Gastrocnemius medialis (tissue), 4 donors: ENCODE data around the gene PPARA. TPM values are rescaled to one million over a fixed set of nuclear protein-coding genes. Genes with fewer than 3 reads are reported as not detected.

ENCODE experiments used
- ATAC-seq, 2 donors: fragments of 150-250 bp; one replicate each; pipeline ENCODE4 v1.9.1; 2016
- DNase-seq, 2 donors: peaks; one replicate each; pipeline ENCODE4 v3.0.0-alpha.2; 2019
- H3K27ac ChIP-seq, 4 donors: fragments of 200-600 bp; sonication (generic); 1 replicate in 1 of 4; 2 replicates in 3 of 4; pipeline ENCODE4 v1.5.1; 2016 to 2018; ENCODE audit warnings: mild to moderate bottlenecking in 2 of 4, moderate library complexity in 1 of 4
- H3K27me3 ChIP-seq, 3 donors: fragments of 200-600 bp; sonication (generic) in 2 of 3; 1 replicate in 1 of 3; 2 replicates in 2 of 3; pipeline versions ENCODE4 v1.5.1 to v1.6.0; 2016 to 2019; ENCODE audit warnings: mild to moderate bottlenecking in 1 of 3, moderate library complexity in 1 of 3
- H3K36me3 ChIP-seq, 2 donors: fragments of 200-600 bp; sonication (generic) in 1 of 2; one replicate each; pipeline ENCODE4 v1.5.1; 2017 to 2018
- H3K4me1 ChIP-seq, 2 donors: fragments of 200-600 bp; sonication (generic) in 1 of 2; one replicate each; pipeline ENCODE4 v1.5.1; 2016 to 2017; ENCODE audit warnings: mild to moderate bottlenecking in 2 of 2
- H3K4me3 ChIP-seq, 4 donors: fragments of 200-600 bp; sonication (generic) in 3 of 4; 1 replicate in 1 of 4; 2 replicates in 3 of 4; pipeline ENCODE4 v1.5.1; 2016 to 2019; ENCODE audit warnings: mild to moderate bottlenecking in 2 of 4
- H3K9me3 ChIP-seq, 3 donors: fragments of 200-600 bp; sonication (generic) in 2 of 3; 1 replicate in 1 of 3; 2 replicates in 2 of 3; pipeline ENCODE4 v1.5.1; 2016 to 2019
- CTCF ChIP-seq, 5 experiments: fragments of 450-650 bp in 3 of 5; fragments of 200-600 bp in 2 of 5; sonication (generic) in 2 of 5; IDR thresholded peaks in 4 of 5; conservative IDR thresholded peaks in 1 of 5; 1 replicate in 4 of 5; 2 replicates in 1 of 5; pipeline ENCODE4 v1.5.1; 2016 to 2019; ENCODE audit warnings: antibody characterized with exemption in 5 of 5, mild to moderate bottlenecking in 3 of 5, moderate library complexity in 3 of 5
- POLR2A ChIP-seq, 2 donors: fragments of 450-650 bp; IDR thresholded peaks; one replicate each; pipeline ENCODE4 v1.6.1; 2017; ENCODE audit warnings: antibody characterized with exemption in 2 of 2, mild to moderate bottlenecking in 2 of 2, moderate library complexity in 2 of 2
- in situ Hi-C, 4 donors: fragments of 200-750 bp; cut with MboI; loops; one replicate each; pipeline versions ENCODE4 v1.15.0 to v1.8.0; 2017; ENCODE audit warnings: low sequenced_read_pairs in 4 of 4
- intact Hi-C: fragments of 100-400 bp; cut with DNase I; formaldehyde crosslinking; loops from one replicate; pipeline ENCODE4 v1.15.1; 2023; ENCODE audit warnings: low total_unique reads
- total RNA-seq, 4 donors: library from RNA; depleted of rRNA; stranded (reverse); fragments of >200 nt; gene quantifications; one replicate each; pipeline versions ENCODE4 v1.1.0 to v1.2.3, GENCODE V29; 2016

The PPARA gene
- total RNA-seq, 4 donors from 2014 or later: 29.6 to 74.8 (median 57.9) TPM

- DNase-seq (peak; percentile 30 to 42), ATAC-seq (peak; percentile 73 to 82)
- H3K9me3 ChIP-seq: no peaks in the 10 kb centered on the region
- H3K4me3 ChIP-seq: no peak overlapping the region
- no peaks in the 10 kb centered on the region for H3K27me3 ChIP-seq
- intact Hi-C loops (no loop called here), in situ Hi-C loops (no loop called here)
- H3K4me1 ChIP-seq: peaks cover 16 to 17% of the 10 kb centered on the region in 2 donors
- TF ChIP-seq CTCF (IDR thresholded peaks at IDR 0.05 in 4 of 5, conservative IDR thresholded peaks at IDR 0.05 in 1 of 5) (no peak), POLR2A (IDR thresholded peaks at IDR 0.05) (no peak)
- peaks cover 0 to 73% of the 10 kb centered on the region in 2 donors for H3K36me3 ChIP-seq
- H3K27ac ChIP-seq: peak overlapping the region in 3 of 4 donors; percentile 77 to 83 (median 78)
Measured at GRCh38 chr22:46280999-46281623, 130.8 kb downstream of the PPARA start.

- no peaks in the 10 kb centered on the region for H3K9me3 ChIP-seq
- H3K27ac ChIP-seq: no peak overlapping the region
- TF ChIP-seq CTCF (IDR thresholded peaks at IDR 0.05 in 4 of 5, conservative IDR thresholded peaks at IDR 0.05 in 1 of 5): no peak
- TF ChIP-seq POLR2A (IDR thresholded peaks at IDR 0.05): no peak
- ATAC-seq: no peak
- in situ Hi-C loops (no loop called here), intact Hi-C loops (no loop called here)
- H3K27me3 ChIP-seq: no peaks in the 10 kb centered on the region
- peaks cover 16 to 17% of the 10 kb centered on the region in 2 donors for H3K4me1 ChIP-seq
- H3K4me3 ChIP-seq: no peak overlapping the region
- no peak for DNase-seq
- peaks cover 0 to 77% of the 10 kb centered on the region in 2 donors for H3K36me3 ChIP-seq
Measured at GRCh38 chr22:46281866-46282678, 131.7 kb downstream of the PPARA start.

GRCh38 chr22:46286006-46286405 is 135.7 kb downstream of the PPARA start:
- Histone ChIP-seq H3K4me3 (no peak overlapping the region), H3K27ac (no peak overlapping the region), H3K36me3 (peaks cover 0 to 53% of the 10 kb centered on the region in 2 donors), H3K9me3 (no peaks in the 10 kb centered on the region), H3K27me3 (no peaks in the 10 kb centered on the region), H3K4me1 (peaks cover 10 to 13% of the 10 kb centered on the region in 2 donors)
- intact Hi-C loops (no loop called here), in situ Hi-C loops (no loop called here)
- ATAC-seq (no peak), DNase-seq (no peak)
- no peak for TF ChIP-seq CTCF (IDR thresholded peaks at IDR 0.05 in 4 of 5, conservative IDR thresholded peaks at IDR 0.05 in 1 of 5)

GRCh38 chr22:46286941-46287872 is 136.9 kb downstream of the PPARA start:
- in situ Hi-C loops: no loop called here
- no peak for TF ChIP-seq CTCF (IDR thresholded peaks at IDR 0.05 in 4 of 5, conservative IDR thresholded peaks at IDR 0.05 in 1 of 5)
- no peak for TF ChIP-seq POLR2A (IDR thresholded peaks at IDR 0.05)

More at GRCh38 chr22:46286941-46287872, 136.9 kb downstream of the PPARA start:
- Histone ChIP-seq H3K27ac (peak overlapping the region in 3 of 4 donors; percentile 29 to 45 (median 35)), H3K4me3 (peak overlapping the region in 1 of 4 donors; percentile 27), H3K9me3 (no peaks in the 10 kb centered on the region), H3K4me1 (peaks cover 11 to 14% of the 10 kb centered on the region in 2 donors), H3K27me3 (no peaks in the 10 kb centered on the region), H3K36me3 (peaks cover 0 to 46% of the 10 kb centered on the region in 2 donors)
- no peak for ATAC-seq
- intact Hi-C loops: no loop called here
- no peak for DNase-seq
